DND-41 (cell line): ENCODE measurements around the gene CDH1.

Experiments used
- ATAC-seq: fragments of 200-7000 bp; cut with Tn5 transposase; 3 replicates; pipeline ENCODE4 v1.9.1; 2021; ENCODE audit warnings: low read depth; ENCODE audit not compliant: insufficient read depth
- DNase-seq: peaks from one replicate; pipeline ENCODE4 v3.0.0-alpha.2; 2020
- H2AFZ ChIP-seq: 2 replicates; pipeline ENCODE4 v1.6.0; 2012; ENCODE audit warnings: low read depth, low read length
- H3K27ac ChIP-seq: 2 replicates; pipeline ENCODE4 v1.5.1; 2012; ENCODE audit warnings: low read length, inconsistent platforms
- H3K27me3 ChIP-seq: fragments of 200-600 bp; sonication (generic); 2 replicates; pipeline ENCODE4 v1.6.0; 2012; ENCODE audit warnings: low read length, mild to moderate bottlenecking, inconsistent platforms; ENCODE audit not compliant: insufficient read depth, poor library complexity
- H3K36me3 ChIP-seq: 2 replicates; pipeline ENCODE4 v1.5.1; 2012; ENCODE audit warnings: low read length, inconsistent platforms; ENCODE audit not compliant: insufficient read depth
- H3K4me1 ChIP-seq: 2 replicates; pipeline ENCODE4 v1.5.1; 2012; ENCODE audit warnings: mild to moderate bottlenecking, low read length; ENCODE audit not compliant: insufficient read depth
- H3K4me2 ChIP-seq: 2 replicates; pipeline ENCODE4 v1.6.0; 2012; ENCODE audit warnings: mild to moderate bottlenecking, moderate library complexity, low read length, inconsistent platforms; ENCODE audit not compliant: insufficient read depth
- H3K4me3 ChIP-seq, 2 experiments: fragments of 200-600 bp in 1 of 2; shearing (Covaris generic) in 1 of 2; 2 replicates each; pipeline ENCODE4 v1.5.1; 2012 to 2016; ENCODE audit warnings: inconsistent platforms in 2 of 2, low read length in 2 of 2, mild to moderate bottlenecking in 2 of 2, low read depth in 1 of 2, moderate library complexity in 1 of 2
- H3K79me2 ChIP-seq: 2 replicates; pipeline ENCODE4 v1.6.0; 2012; ENCODE audit warnings: low read length, inconsistent platforms; ENCODE audit not compliant: insufficient read depth
- H3K9ac ChIP-seq: 2 replicates; pipeline ENCODE4 v1.6.0; 2012; ENCODE audit warnings: low read depth, mild to moderate bottlenecking, inconsistent platforms, low read length, moderate library complexity
- H3K9me3 ChIP-seq: 2 replicates; pipeline ENCODE4 v1.5.1; 2012; ENCODE audit warnings: low read length, moderate library complexity, mild to moderate bottlenecking, inconsistent platforms; ENCODE audit not compliant: insufficient read depth, severe bottlenecking
- H4K20me1 ChIP-seq: 2 replicates; pipeline ENCODE4 v1.6.0; 2012; ENCODE audit warnings: low read length; ENCODE audit not compliant: insufficient read depth
- CTCF ChIP-seq: IDR thresholded peaks from 2 replicates; pipeline ENCODE4 v1.5.1; 2012; ENCODE audit warnings: borderline replicate concordance, low read length, moderate library complexity, mild to moderate bottlenecking; ENCODE audit not compliant: poor library complexity, severe bottlenecking; ENCODE audit errors: extremely low read depth
- EZH2 ChIP-seq: IDR thresholded peaks from 3 replicates; pipeline ENCODE4 v1.6.1; 2012; ENCODE audit warnings: borderline replicate concordance, low read depth, mild to moderate bottlenecking, moderate library complexity, low read length, inconsistent platforms; ENCODE audit not compliant: severe bottlenecking

CDH1 gene

GRCh38 chr16:68784226-68784625, 47.1 kb downstream of the CDH1 start:
- H3K27me3 ChIP-seq, result no peaks in the 10 kb centered on the region
- no peak overlapping the region for H3K9ac ChIP-seq
- H4K20me1 ChIP-seq, result no peaks in the 10 kb centered on the region
- H3K9me3 ChIP-seq, result no peaks in the 10 kb centered on the region
- H3K27ac ChIP-seq, result no peak overlapping the region
- H3K4me1 ChIP-seq, result no peaks in the 10 kb centered on the region
- no peaks in the 10 kb centered on the region for H3K36me3 ChIP-seq
- H3K4me3 ChIP-seq, result no peak overlapping the region
- H3K4me2 ChIP-seq, result no peak overlapping the region
- TF ChIP-seq CTCF (no peak), EZH2 (no peak)
- H3K79me2 ChIP-seq, result no peaks in the 10 kb centered on the region
- ATAC-seq (no peak), DNase-seq (no peak)
- no peak overlapping the region for H2AFZ ChIP-seq

- DNase-seq (no peak), ATAC-seq (no peak)
- H3K9me3 ChIP-seq, result no peaks in the 10 kb centered on the region
- no peaks in the 10 kb centered on the region for H3K27me3 ChIP-seq
- no peak overlapping the region for H3K27ac ChIP-seq
- no peaks in the 10 kb centered on the region for H3K36me3 ChIP-seq
- no peaks in the 10 kb centered on the region for H4K20me1 ChIP-seq
- no peaks in the 10 kb centered on the region for H3K79me2 ChIP-seq
- H3K4me3 ChIP-seq, result no peak overlapping the region
- no peak overlapping the region for H3K9ac ChIP-seq
- H2AFZ ChIP-seq, result no peak overlapping the region
- no peak for TF ChIP-seq CTCF
- no peak for TF ChIP-seq EZH2
- H3K4me2 ChIP-seq, result no peak overlapping the region
- no peaks in the 10 kb centered on the region for H3K4me1 ChIP-seq
Measured at GRCh38 chr16:68784721-68785120, 47.6 kb downstream of the CDH1 start.

GRCh38 chr16:68785715-68786114, 48.6 kb downstream of the CDH1 start:
- no peak for DNase-seq
- TF ChIP-seq CTCF, result no peak
- no peak for TF ChIP-seq EZH2
- H4K20me1 ChIP-seq, result no peaks in the 10 kb centered on the region
- no peaks in the 10 kb centered on the region for H3K79me2 ChIP-seq
- no peaks in the 10 kb centered on the region for H3K4me1 ChIP-seq
- no peak overlapping the region for H3K4me2 ChIP-seq
- no peaks in the 10 kb centered on the region for H3K9me3 ChIP-seq
- H3K27ac ChIP-seq, result no peak overlapping the region
- ATAC-seq, result no peak
- H3K36me3 ChIP-seq, result no peaks in the 10 kb centered on the region
- no peaks in the 10 kb centered on the region for H3K27me3 ChIP-seq
- no peak overlapping the region for H3K9ac ChIP-seq
- no peak overlapping the region for H3K4me3 ChIP-seq
- H2AFZ ChIP-seq, result no peak overlapping the region
